Coronary artery (tissue), 2 donors: ENCODE measurements around the gene MYO18A.

Experiments used
- DNase-seq: peaks from one replicate; pipeline ENCODE4 v3.0.0-alpha.2; 2017; ENCODE audit warnings: low spot score
- H3K27ac ChIP-seq, 2 donors: fragments of 200-600 bp; sonication (generic); one replicate each; pipeline ENCODE4 v1.5.1; 2016 to 2019
- H3K4me3 ChIP-seq: fragments of 200-600 bp; sonication (generic); 2 replicates; pipeline ENCODE4 v1.5.1; 2016; ENCODE audit warnings: mild to moderate bottlenecking, moderate library complexity
- CTCF ChIP-seq: fragments of 200-600 bp; sonication (generic); IDR thresholded peaks from one replicate; pipeline ENCODE4 v1.5.1; 2019; ENCODE audit warnings: antibody characterized with exemption

Gene MYO18A

GRCh38 chr17:29133121-29133713, 47.0 kb downstream of the MYO18A start:
- H3K27ac ChIP-seq: peak overlapping the region; percentile 86 to 92
- peak; percentile 87 for DNase-seq
- no peak for TF ChIP-seq CTCF
- H3K4me3 ChIP-seq: peak overlapping the region; percentile 35

GRCh38 chr17:29131814-29132682, 48.1 kb downstream of the MYO18A start:
- TF ChIP-seq CTCF: no peak
- DNase-seq: no peak
- Histone ChIP-seq H3K4me3 (peak overlapping the region; percentile 35), H3K27ac (peak overlapping the region; percentile 86 to 92)

GRCh38 chr17:29129731-29130130, 50.5 kb downstream of the MYO18A start:
- Histone ChIP-seq H3K4me3 (no peak overlapping the region), H3K27ac (peak overlapping the region in 1 of 2 donors; percentile 1)
- no peak for DNase-seq
- no peak for TF ChIP-seq CTCF

GRCh38 chr17:29127840-29128239, 52.4 kb downstream of the MYO18A start:
- Histone ChIP-seq H3K27ac (no peak overlapping the region), H3K4me3 (no peak overlapping the region)
- no peak for DNase-seq
- TF ChIP-seq CTCF: no peak

- Histone ChIP-seq H3K4me3 (no peak overlapping the region), H3K27ac (peak overlapping the region in 1 of 2 donors; percentile 32)
- no peak for TF ChIP-seq CTCF
- DNase-seq: no peak
Measured at GRCh38 chr17:29126268-29126930, 53.8 kb downstream of the MYO18A start.

GRCh38 chr17:29125651-29126050, 54.5 kb downstream of the MYO18A start:
- Histone ChIP-seq H3K4me3 (no peak overlapping the region), H3K27ac (no peak overlapping the region)
- DNase-seq: no peak
- TF ChIP-seq CTCF: no peak
